ENCODE measurements around the gene MICAL2. TPM values are rescaled to one million over a fixed set of nuclear protein-coding genes. Genes with fewer than 3 reads are reported as not detected.

MICAL2 gene
- total RNA-seq, result 10 to 100 TPM; 19.9 to 39.6 TPM

DNA sequence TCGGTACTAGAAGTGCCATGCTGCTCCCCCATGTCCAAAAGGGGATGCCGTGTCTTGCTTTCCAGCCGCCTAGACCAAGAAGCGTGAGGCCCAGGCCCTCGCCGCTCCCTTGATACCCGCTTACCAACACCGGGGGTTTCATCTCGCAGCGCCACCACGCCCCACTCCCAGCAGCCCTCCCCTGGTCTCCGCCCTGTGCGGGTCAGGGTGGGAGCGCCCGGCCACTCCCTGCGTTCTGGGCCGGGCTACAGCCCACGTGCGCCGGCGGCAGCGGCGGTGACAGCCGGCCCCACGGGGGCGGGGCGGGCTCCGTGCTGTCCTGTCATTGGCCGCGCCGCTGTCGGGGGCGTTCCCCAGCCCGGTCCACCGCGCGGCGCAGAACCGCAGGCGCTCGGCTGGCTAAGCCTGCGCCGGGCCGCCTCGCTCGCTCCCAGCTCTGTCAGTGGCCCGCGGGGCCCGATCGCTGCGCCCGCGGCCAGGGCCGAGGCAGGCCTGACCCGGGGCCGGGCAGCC, at the start of gene MICAL2:
TSS of gene MICAL2 (plus strand) at position 390 of the 513 bp plus-strand sequence. CDS start 51,566 bp downstream, outside the sequence.
- peak within 1 kb of the TSS; percentile 82 for H3K4me3 Mint-ChIP-seq
- no peaks in the 10 kb centered on the region for H3K27me3 Mint-ChIP-seq
- H3K4me1 Mint-ChIP-seq (ENCODE audit: low read depth in 2 of 2), result peaks cover 22 to 26% of the 10 kb centered on the region in 2 donors
- no peaks in the 10 kb centered on the region for H3K9me3 Mint-ChIP-seq
- peak; percentile 92 for DNase-seq (ENCODE audit: low spot score)
- peak; percentile 98 to 99 for ATAC-seq
- peak within 1 kb of the TSS in 1 of 2 donors; percentile 49 for H3K27ac Mint-ChIP-seq
- H3K36me3 Mint-ChIP-seq, result no peaks in the 10 kb centered on the region

DNA sequence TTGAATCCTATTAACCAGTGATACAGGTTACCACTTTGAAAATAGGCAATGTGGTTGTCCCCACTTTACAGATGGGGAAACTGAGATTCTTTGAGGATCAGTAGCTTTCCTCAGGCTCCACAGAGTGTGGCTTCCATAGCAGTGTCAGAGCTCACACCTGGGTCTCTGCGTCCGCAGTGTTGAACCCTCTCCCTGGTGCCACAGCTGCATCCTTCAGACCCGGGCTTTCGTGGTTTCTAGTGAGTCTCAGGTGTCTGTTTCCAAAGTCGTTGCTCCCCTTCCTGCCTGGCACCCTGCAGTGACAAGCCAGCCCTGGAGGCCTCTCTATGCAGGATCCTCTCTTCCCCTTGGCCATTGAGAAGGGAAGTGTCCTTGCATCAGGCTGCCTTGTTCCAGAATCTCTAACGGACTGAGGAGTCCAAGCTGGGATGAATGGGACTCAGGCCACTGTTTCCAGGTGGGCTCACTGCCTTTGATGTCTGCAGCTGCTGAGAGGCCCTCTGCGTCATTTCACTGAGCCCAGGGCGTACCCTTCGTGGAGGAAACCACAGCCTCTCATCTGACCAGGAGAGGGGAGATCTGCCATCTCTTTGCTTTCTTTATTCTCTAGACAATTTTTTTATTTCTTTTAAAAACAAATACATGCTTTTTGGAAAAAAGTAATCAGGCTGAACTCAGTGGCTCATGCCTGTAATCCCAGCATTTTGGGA, 48.4 kb upstream of the MICAL2 start:
- ATAC-seq, result no peak
- peaks cover 5 to 10% of the 10 kb centered on the region in 2 donors for H3K4me1 Mint-ChIP-seq (ENCODE audit: low read depth in 2 of 2)
- DNase-seq (ENCODE audit: low spot score), result no peak
- no peak overlapping the region for H3K27ac Mint-ChIP-seq
- peaks cover 3% of the 10 kb centered on the region for H3K9me3 Mint-ChIP-seq
- no peaks in the 10 kb centered on the region for H3K36me3 Mint-ChIP-seq
- H3K27me3 Mint-ChIP-seq, result peaks cover 0 to 3% of the 10 kb centered on the region in 2 donors
- H3K4me3 Mint-ChIP-seq, result no peak overlapping the region

- Mint-ChIP-seq H3K36me3 (no peaks in the 10 kb centered on the region), H3K4me3 (no peak overlapping the region), H3K27ac (no peak overlapping the region), H3K27me3 (peaks cover 0 to 11% of the 10 kb centered on the region in 2 donors), H3K9me3 (no peaks in the 10 kb centered on the region), H3K4me1 (ENCODE audit: low read depth in 2 of 2) (peaks cover 5 to 13% of the 10 kb centered on the region in 2 donors)
- ATAC-seq (no peak), DNase-seq (ENCODE audit: low spot score) (no peak)
These were observed 47.1 kb upstream of the MICAL2 start for GRCh38 chr11:12063251-12063650.

DNA sequence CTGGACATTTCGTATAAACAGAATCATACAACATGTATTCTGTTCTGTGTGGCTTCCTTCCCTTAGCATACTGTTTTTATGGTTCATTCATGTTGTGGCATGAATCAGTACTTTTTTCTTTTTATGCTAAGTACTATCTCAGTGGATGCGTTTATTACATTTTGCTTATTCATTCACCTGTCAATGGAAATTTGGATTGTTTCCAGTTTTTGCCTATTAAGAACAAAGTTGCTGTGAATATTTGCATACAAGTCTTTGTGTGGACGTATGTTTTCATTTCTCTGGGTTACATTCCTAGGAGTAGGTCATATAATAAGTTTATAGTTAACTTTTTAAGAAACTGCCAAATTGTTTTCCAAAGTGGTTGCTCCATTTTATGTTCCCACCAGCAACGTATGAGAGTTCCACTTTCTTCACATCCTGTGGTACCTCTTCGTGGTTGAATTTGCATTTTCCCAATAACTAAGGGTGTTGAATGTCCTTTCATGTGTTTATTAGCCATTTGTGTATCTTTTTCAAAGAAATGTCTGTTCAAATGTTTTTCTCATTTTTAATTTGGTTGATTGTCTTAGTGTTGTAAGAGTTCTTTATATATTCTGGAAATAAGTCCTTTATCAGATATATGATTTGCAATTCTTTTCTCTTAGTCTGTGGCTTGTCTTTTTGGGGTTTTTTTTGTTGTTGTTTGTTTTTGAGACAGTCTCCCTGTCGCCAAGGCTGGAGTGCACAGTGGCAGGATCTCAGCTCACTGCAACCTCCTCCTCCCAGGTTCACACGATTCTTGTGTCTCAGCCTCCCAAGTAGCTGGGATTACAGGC, 46.0 kb upstream of the MICAL2 start:
- ATAC-seq (no peak), DNase-seq (ENCODE audit: low spot score) (no peak)
- peaks cover 5 to 13% of the 10 kb centered on the region in 2 donors for H3K4me1 Mint-ChIP-seq (ENCODE audit: low read depth in 2 of 2)
- no peak overlapping the region for H3K4me3 Mint-ChIP-seq
- H3K27ac Mint-ChIP-seq, result no peak overlapping the region
- H3K27me3 Mint-ChIP-seq, result peaks cover 0 to 12% of the 10 kb centered on the region in 2 donors
- H3K9me3 Mint-ChIP-seq, result no peaks in the 10 kb centered on the region
- H3K36me3 Mint-ChIP-seq, result no peaks in the 10 kb centered on the region

- Mint-ChIP-seq H3K4me3 (no peak overlapping the region), H3K27me3 (peaks cover 0 to 14% of the 10 kb centered on the region in 2 donors), H3K27ac (no peak overlapping the region), H3K4me1 (ENCODE audit: low read depth in 2 of 2) (peaks cover 5 to 13% of the 10 kb centered on the region in 2 donors), H3K9me3 (no peaks in the 10 kb centered on the region), H3K36me3 (no peaks in the 10 kb centered on the region)
- no peak for ATAC-seq
- DNase-seq (ENCODE audit: low spot score), result no peak
These were observed 45.5 kb upstream of the MICAL2 start for GRCh38 chr11:12064954-12065280.

GRCh38 chr11:12066056-12066798, 44.2 kb upstream of the MICAL2 start:
- ATAC-seq (no peak), DNase-seq (ENCODE audit: low spot score) (no peak)
- H3K36me3 Mint-ChIP-seq, result no peaks in the 10 kb centered on the region
- peaks cover 5 to 14% of the 10 kb centered on the region in 2 donors for H3K4me1 Mint-ChIP-seq (ENCODE audit: low read depth in 2 of 2)
- H3K27me3 Mint-ChIP-seq, result peaks cover 0 to 14% of the 10 kb centered on the region in 2 donors
- no peak overlapping the region for H3K4me3 Mint-ChIP-seq
- H3K27ac Mint-ChIP-seq, result no peak overlapping the region
- no peaks in the 10 kb centered on the region for H3K9me3 Mint-ChIP-seq

GRCh38 chr11:12066799-12067508, 43.4 kb upstream of the MICAL2 start:
- H3K27me3 Mint-ChIP-seq, result peaks cover 0 to 18% of the 10 kb centered on the region in 2 donors
- ATAC-seq, result no peak

GRCh38 chr11:12067796-12068357, 42.5 kb upstream of the MICAL2 start:
- no peaks in the 10 kb centered on the region for H3K36me3 Mint-ChIP-seq
- ATAC-seq (no peak), DNase-seq (ENCODE audit: low spot score) (no peak)
- no peak overlapping the region for H3K4me3 Mint-ChIP-seq
- H3K9me3 Mint-ChIP-seq, result no peaks in the 10 kb centered on the region
- no peak overlapping the region for H3K27ac Mint-ChIP-seq
- peaks cover 0 to 21% of the 10 kb centered on the region in 2 donors for H3K27me3 Mint-ChIP-seq
- H3K4me1 Mint-ChIP-seq (ENCODE audit: low read depth in 2 of 2), result peaks cover 0 to 12% of the 10 kb centered on the region in 2 donors

More at GRCh38 chr11:12066799-12067508, 43.4 kb upstream of the MICAL2 start:
- Mint-ChIP-seq H3K4me1 (ENCODE audit: low read depth in 2 of 2) (peaks cover 4 to 15% of the 10 kb centered on the region in 2 donors), H3K36me3 (no peaks in the 10 kb centered on the region), H3K4me3 (no peak overlapping the region), H3K9me3 (no peaks in the 10 kb centered on the region), H3K27ac (no peak overlapping the region)
- no peak for DNase-seq (ENCODE audit: low spot score)

DNA sequence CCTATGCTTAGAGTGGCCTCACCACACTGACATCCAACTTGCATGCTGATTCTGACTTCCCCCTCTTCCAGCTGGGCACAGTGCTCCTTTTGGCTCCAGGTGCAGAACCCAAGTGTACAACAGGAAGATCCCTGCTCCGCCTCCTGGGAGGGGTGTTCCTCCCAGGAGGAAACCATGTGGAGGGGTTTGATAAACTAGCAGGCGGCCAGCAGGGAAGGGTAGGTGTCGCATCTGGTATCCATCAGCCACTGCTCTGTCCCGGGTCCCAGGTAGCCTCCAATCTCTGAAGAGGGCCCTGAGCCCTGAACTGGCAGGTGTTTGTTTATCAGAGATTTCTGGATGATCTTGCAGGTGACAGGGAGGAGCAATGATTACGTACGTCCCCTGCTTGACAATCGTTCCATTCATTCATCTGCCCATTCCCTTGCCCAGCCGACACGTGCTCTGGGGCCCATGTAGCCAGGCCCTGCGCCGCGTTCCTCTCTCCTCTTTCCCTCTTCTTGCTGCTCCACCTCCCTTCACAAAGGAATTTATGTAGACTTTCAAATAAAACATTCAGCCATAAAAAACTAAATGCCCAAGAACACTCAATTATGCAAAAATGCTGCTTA, 41.2 kb upstream of the MICAL2 start:
- Mint-ChIP-seq H3K27me3 (peaks cover 0 to 25% of the 10 kb centered on the region in 2 donors), H3K4me1 (ENCODE audit: low read depth in 2 of 2) (peaks cover 0 to 10% of the 10 kb centered on the region in 2 donors), H3K4me3 (no peak overlapping the region), H3K9me3 (no peaks in the 10 kb centered on the region), H3K27ac (no peak overlapping the region), H3K36me3 (no peaks in the 10 kb centered on the region)
- no peak for DNase-seq (ENCODE audit: low spot score)
- no peak for ATAC-seq

DNA sequence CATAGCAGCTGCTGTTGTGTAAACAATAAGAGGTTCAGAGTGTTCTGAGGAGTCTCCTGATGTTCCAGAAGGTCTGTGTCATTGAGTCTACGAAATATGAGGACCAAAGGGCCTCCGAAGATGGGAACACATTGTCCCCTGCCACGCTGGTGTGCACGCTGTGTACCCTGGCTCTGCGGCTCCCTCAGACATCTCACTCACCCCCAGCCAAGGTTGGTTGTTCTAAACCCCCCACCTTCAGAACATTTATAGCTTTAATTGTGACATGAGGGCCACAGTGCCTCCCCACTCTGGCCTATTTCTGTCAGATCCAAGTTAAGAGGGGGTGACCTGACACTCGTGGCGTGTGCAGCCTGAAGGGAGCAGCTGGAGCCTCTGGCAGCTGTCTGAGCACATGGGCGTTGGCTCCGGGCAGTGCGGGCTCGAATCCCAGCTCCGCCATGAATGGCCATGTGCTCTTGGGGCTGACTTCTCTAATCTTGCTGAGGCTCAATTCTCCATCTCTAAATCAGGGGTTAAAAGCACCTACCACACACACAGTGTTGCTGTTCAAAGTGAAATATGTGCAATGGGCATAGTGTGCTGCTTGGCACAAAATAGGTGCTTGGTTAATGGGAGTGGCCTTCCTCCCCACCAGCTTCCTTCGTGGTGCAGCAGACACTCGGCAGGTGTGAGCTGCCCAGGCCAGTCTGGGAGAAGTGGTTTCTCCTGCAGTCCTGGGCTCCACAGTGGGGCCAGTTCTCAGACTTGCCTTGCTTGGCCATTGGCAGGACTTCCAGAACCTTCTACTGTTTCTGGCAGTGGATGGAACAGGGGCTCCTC, 39.7 kb upstream of the MICAL2 start:
- no peak overlapping the region for H3K4me3 Mint-ChIP-seq
- no peak for DNase-seq (ENCODE audit: low spot score)
- ATAC-seq, result peak in 1 of 2 donors; percentile 29
- H3K27ac Mint-ChIP-seq, result no peak overlapping the region
- H3K9me3 Mint-ChIP-seq, result no peaks in the 10 kb centered on the region
- H3K4me1 Mint-ChIP-seq (ENCODE audit: low read depth in 2 of 2), result peaks cover 0 to 9% of the 10 kb centered on the region in 2 donors
- peaks cover 0 to 28% of the 10 kb centered on the region in 2 donors for H3K27me3 Mint-ChIP-seq
- no peaks in the 10 kb centered on the region for H3K36me3 Mint-ChIP-seq

- no peak overlapping the region for H3K27ac Mint-ChIP-seq
- ATAC-seq, result no peak
- peaks cover 0 to 9% of the 10 kb centered on the region in 2 donors for H3K4me1 Mint-ChIP-seq (ENCODE audit: low read depth in 2 of 2)
- H3K27me3 Mint-ChIP-seq, result peaks cover 0 to 28% of the 10 kb centered on the region in 2 donors
- no peak overlapping the region for H3K4me3 Mint-ChIP-seq
- DNase-seq (ENCODE audit: low spot score), result no peak
- H3K9me3 Mint-ChIP-seq, result no peaks in the 10 kb centered on the region
- no peaks in the 10 kb centered on the region for H3K36me3 Mint-ChIP-seq
These were observed 38.8 kb upstream of the MICAL2 start for GRCh38 chr11:12071574-12071973.

DNA sequence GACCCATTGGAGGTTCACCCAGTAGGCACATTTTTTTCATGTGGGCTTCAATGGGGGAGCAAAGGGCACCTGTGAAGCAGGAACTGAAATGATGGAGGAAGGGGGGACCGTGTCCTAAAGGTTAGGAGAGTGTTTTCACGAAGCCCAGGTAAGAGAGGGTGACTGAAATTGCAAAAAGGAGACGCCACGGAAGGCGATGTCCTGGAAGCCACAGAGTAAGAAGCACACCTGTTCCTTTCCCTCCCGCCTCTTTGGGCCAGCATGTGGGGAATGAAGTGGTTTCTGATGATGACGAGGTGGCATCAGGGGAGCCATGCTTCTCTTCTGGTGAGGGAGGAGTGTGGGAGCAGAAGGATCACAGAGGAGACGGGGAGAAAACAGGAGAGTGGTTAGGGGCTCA, 37.0 kb upstream of the MICAL2 start:
- H3K4me3 Mint-ChIP-seq, result no peak overlapping the region
- no peak overlapping the region for H3K27ac Mint-ChIP-seq
- H3K4me1 Mint-ChIP-seq (ENCODE audit: low read depth in 2 of 2), result peaks cover 0 to 6% of the 10 kb centered on the region in 2 donors
- no peaks in the 10 kb centered on the region for H3K9me3 Mint-ChIP-seq
- DNase-seq (ENCODE audit: low spot score) (no peak), ATAC-seq (no peak)
- no peaks in the 10 kb centered on the region for H3K36me3 Mint-ChIP-seq
- H3K27me3 Mint-ChIP-seq, result peaks cover 9 to 24% of the 10 kb centered on the region in 2 donors

Data from natural killer cell treated with Interleukin-12 subunit alpha and Interleukin-12 subunit beta and Interleukin-15 and Interleukin-18, amount 100 ng/mL, for 72 hours (primary cell).